Heart left ventricle (tissue), 13 donors: ENCODE data around the gene RPL35.

Experiments
- CTCF ChIP-seq, 12 donors: fragments of 200-600 bp; sonication (generic) in 4 of 12; IDR thresholded peaks; one replicate each; pipeline versions ENCODE4 v1.5.0 to v1.8.0; 2018 to 2022; ENCODE audit warnings: antibody characterized with exemption in 12 of 12, mild to moderate bottlenecking in 5 of 12
- POLR2A ChIP-seq, 2 donors: fragments of 450-650 bp; IDR thresholded peaks; one replicate each; pipeline ENCODE4 v1.6.1; 2017; ENCODE audit warnings: antibody characterized with exemption in 2 of 2, mild to moderate bottlenecking in 2 of 2, moderate library complexity in 2 of 2
- donor health status: ischemic (EF 13 %, LVEDD 7.1; RV severe dilation, severe dysfunction).
- donor health status: DM: no; HTN: yes; CAD: no.
- donor health status: DM: no; HTN: no; CAD: no.
- donor health status: ischemic (EF 25% LVEDD 6.9; RV normal size, moderate dysfunction).
- donor health status: ischemic (EF 25% LVEDD 5.7; RV mildly dilated, moderate dysfunction).
- donor health status: ischemic (EF 35%, LVEDD 5.7; RV mildly dilated, moderate dysfunction).
- donor health status: nonischemic (EF 11% LVEDD 7.7; RV severe dilation, severe dysfunction).
- donor health status: DM: yes; HTN: yes; CAD: no.
- donor health status: PGD.
- donor health status: ischemic (EF 29% LVEDD 5.4; RV normal size, mild dysfunction).
- donor health status: nonischemic (EF 23%, LVEDD 6.1; RV moderate dilation, normal function).

DNA sequence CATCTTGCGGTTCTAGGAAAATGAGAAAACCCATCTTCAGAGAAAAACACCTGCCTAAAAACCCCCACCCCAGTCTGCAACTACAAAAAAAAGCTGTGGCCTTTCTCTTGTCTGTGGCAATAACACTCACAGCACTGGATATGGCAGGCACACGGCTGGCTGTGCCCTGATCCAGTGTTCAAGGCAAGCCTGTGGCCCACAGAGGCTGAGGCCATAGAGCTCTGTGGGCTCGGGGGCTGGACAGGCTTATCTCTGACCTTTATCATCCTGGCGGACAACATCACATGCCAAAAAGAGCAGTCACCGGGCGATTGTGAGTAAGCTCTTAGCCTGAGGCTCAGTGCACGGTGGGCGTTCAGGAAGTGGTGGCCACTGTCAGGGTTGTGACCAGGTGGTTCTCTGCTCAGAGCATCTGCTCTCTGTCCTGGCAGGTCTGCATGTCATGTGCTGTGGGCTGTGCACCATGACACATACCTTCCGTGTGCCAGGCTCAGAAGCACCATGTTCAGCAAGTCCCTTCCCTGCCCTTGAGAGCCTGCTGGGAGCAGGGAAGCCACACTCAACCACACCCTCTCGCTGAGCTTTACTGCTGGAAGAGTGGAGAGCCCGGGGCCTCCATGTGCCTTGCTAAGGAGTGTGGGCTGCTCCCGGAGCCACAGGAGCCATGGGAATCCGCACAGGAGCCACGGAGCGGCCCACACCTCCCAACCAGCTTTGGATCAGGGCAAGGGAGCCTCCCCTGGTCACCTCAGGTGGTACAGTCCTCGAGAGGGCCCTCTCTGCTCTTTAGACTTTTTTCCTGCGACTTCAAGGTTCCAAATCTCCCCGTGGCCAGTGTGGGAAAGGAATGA, 43.1 kb downstream of the RPL35 start:
- TF ChIP-seq CTCF (IDR thresholded peaks at IDR 0.05), result no peak
- TF ChIP-seq POLR2A (IDR thresholded peaks at IDR 0.05), result no peak
